ENCODE results near the gene MOGAT3.

Gene MOGAT3

GRCh38 chr7:101233907-101234547 is 33.2 kb upstream of the MOGAT3 start:
- DNase-seq, result no peak

- DNase-seq, result peak; percentile 75
These were observed 31.5 kb upstream of the MOGAT3 start for GRCh38 chr7:101232141-101232850.

GRCh38 chr7:101231644-101232043 is 30.8 kb upstream of the MOGAT3 start:
- no peak for DNase-seq

- DNase-seq, result no peak
These were observed 25.9 kb upstream of the MOGAT3 start for GRCh38 chr7:101226721-101227120.

- no peak for DNase-seq
These were observed 24.8 kb upstream of the MOGAT3 start for GRCh38 chr7:101225650-101226049.

GRCh38 chr7:101223528-101223927 is 22.7 kb upstream of the MOGAT3 start:
- no peak for DNase-seq

GRCh38 chr7:101222275-101222830 is 21.5 kb upstream of the MOGAT3 start:
- DNase-seq, result no peak

- DNase-seq, result no peak
These were observed 19.5 kb upstream of the MOGAT3 start for GRCh38 chr7:101220295-101220694.

GRCh38 chr7:101218236-101219125 is 17.6 kb upstream of the MOGAT3 start:
- DNase-seq, result no peak

- DNase-seq, result peak; percentile 97
These were observed 16.8 kb upstream of the MOGAT3 start, which contains the start of the genes PLOD3 and ZNHIT1 for GRCh38 chr7:101217388-101218235. Gene PLOD3 (minus strand): TSS chr7:101217581. CDS start chr7:101217274, 307 bp downstream. Gene ZNHIT1 (plus strand): TSS chr7:101218165. CDS start chr7:101218196, 31 bp downstream.

- DNase-seq, result no peak
These were observed 16.1 kb upstream of the MOGAT3 start for GRCh38 chr7:101216860-101217387.

GRCh38 chr7:101216001-101216859 is 15.4 kb upstream of the MOGAT3 start:
- no peak for DNase-seq

GRCh38 chr7:101212014-101212413 is 11.2 kb upstream of the MOGAT3 start:
- no peak for DNase-seq

GRCh38 chr7:101211501-101211900 is 10.7 kb upstream of the MOGAT3 start:
- no peak for DNase-seq

GRCh38 chr7:101210143-101210542 is 9.3 kb upstream of the MOGAT3 start:
- DNase-seq, result no peak

GRCh38 chr7:101208794-101209193 is 8.0 kb upstream of the MOGAT3 start:
- no peak for DNase-seq

- DNase-seq, result no peak
These were observed 6.6 kb upstream of the MOGAT3 start for GRCh38 chr7:101207459-101207858.

- no peak for DNase-seq
These were observed 5.8 kb upstream of the MOGAT3 start for GRCh38 chr7:101206665-101207042.

- no peak for DNase-seq
These were observed 5.2 kb upstream of the MOGAT3 start for GRCh38 chr7:101205901-101206664.

Measured in NCI-H2171 (cell line).